SK-N-SH (cell line): ENCODE data around the gene ALB.

Experiments used
- CTCF ChIP-seq: fragments of 200-600 bp; sonication (generic); IDR thresholded peaks from 2 replicates; pipeline ENCODE4 v1.6.1; 2017; ENCODE audit warnings: antibody characterized with exemption, mild to moderate bottlenecking, moderate library complexity
- FOXM1 ChIP-seq: IDR thresholded peaks from 2 replicates; pipeline ENCODE4 v1.4.0; 2012; ENCODE audit warnings: low read depth, mild to moderate bottlenecking
- MXI1 ChIP-seq: IDR thresholded peaks from 2 replicates; pipeline ENCODE4 v1.6.1; 2012; ENCODE audit warnings: mild to moderate bottlenecking, low read depth, low read length, improper control_type of control experiment
- POLR2AphosphoS5 ChIP-seq: IDR thresholded peaks from 2 replicates; pipeline ENCODE4 v1.6.1; 2012; ENCODE audit warnings: low read depth, low read length
- RFX5 ChIP-seq: IDR thresholded peaks from 2 replicates; pipeline ENCODE4 v1.6.1; 2012; ENCODE audit warnings: mild to moderate bottlenecking, improper control_type of control experiment, low read length
- TAF1 ChIP-seq: IDR thresholded peaks from 2 replicates; pipeline ENCODE4 v1.6.1; 2012; ENCODE audit warnings: low read depth, mild to moderate bottlenecking, low read length, moderate library complexity, borderline replicate concordance

- TF ChIP-seq CTCF (no peak), MXI1 (no peak), TAF1 (no peak), RFX5 (no peak), FOXM1 (no peak), POLR2AphosphoS5 (no peak)
These were observed 18.3 kb downstream of the ALB start for GRCh38 chr4:73422458-73422752.
